Ascending aorta (tissue), 2 donors: ENCODE results near the gene HOXB3. TPM values are rescaled to one million over a fixed set of nuclear protein-coding genes. Genes with fewer than 3 reads are reported as not detected.

Source experiments
- DNase-seq, 2 donors: peaks; one replicate each; pipeline ENCODE4 v3.0.0-alpha.2; 2019; ENCODE audit warnings: low spot score in 2 of 2
- H3K27ac ChIP-seq, 2 donors: fragments of 200-600 bp; sonication (generic); one replicate each; pipeline ENCODE4 v1.5.1; 2016 to 2017; ENCODE audit warnings: mild to moderate bottlenecking in 1 of 2
- H3K27me3 ChIP-seq: fragments of 200-600 bp; sonication (generic); one replicate; pipeline ENCODE4 v1.5.1; 2017
- H3K36me3 ChIP-seq, 2 donors: fragments of 200-600 bp; sonication (generic); one replicate each; pipeline ENCODE4 v1.5.1; 2016
- H3K4me1 ChIP-seq, 2 donors: fragments of 200-600 bp; sonication (generic); one replicate each; pipeline ENCODE4 v1.5.1; 2016 to 2017; ENCODE audit warnings: mild to moderate bottlenecking in 1 of 2
- H3K4me3 ChIP-seq, 2 donors: fragments of 200-600 bp; sonication (generic); one replicate each; pipeline ENCODE4 v1.5.1; 2016 to 2017; ENCODE audit warnings: mild to moderate bottlenecking in 1 of 2
- H3K9me3 ChIP-seq, 2 donors: fragments of 200-600 bp; sonication (generic); one replicate each; pipeline ENCODE4 v1.5.1; 2016
- intact Hi-C: fragments of 100-400 bp; cut with DNase I; formaldehyde crosslinking; loops from one replicate; pipeline ENCODE4 v1.15.1; 2023
- total RNA-seq: library from RNA; depleted of rRNA; stranded (reverse); fragments of >200 nt; gene quantifications from one replicate; pipeline ENCODE4 v1.1.0, GENCODE V29; 2016
- TF ChIP-seq, protein P1 (sequence below), 3 experiments: fragments of 200-600 bp in 2 of 3; fragments of 450-650 bp in 1 of 3; sonication (generic) in 2 of 3; IDR thresholded peaks; one replicate each; pipeline ENCODE4 v1.5.1; 2016 to 2019; ENCODE audit warnings: antibody characterized with exemption in 3 of 3, mild to moderate bottlenecking in 1 of 3, moderate library complexity in 1 of 3

The HOXB3 gene
- total RNA-seq, 1 donor from 2014 or later = 19.3 TPM

DNA sequence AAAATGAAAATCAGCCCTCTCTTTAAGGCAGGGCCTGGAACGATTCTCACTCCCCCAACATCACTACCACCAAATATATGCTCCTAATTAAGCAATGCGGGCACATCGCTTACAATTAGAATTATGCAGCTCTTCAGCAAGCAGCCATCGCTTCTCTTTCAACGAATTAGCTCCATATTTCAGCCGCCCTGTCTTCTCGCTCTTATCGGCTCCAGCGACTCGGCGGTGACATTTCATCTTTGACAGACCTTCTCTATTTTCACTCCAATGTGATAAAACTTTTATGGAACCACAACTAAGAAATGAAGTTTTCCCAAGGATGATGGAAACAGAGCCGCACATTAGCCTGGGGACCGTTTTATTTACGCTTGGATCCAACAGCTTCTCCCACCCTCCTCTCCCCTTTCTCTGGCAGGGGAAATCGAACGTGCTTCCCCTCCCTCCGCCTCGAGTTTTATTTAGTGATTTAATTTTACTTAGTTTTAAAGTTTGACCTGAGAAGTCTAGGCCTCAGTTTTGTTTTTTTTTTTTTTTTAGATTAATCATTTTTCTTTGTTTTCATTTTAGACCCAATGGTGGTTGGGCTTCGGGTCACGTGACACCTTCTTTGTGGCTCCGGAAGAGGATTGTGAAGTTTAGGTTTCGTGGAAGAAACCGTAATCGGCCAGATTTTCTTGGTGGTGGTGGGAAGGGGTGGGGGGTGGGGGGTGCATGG, 42.1 kb downstream of the HOXB3 start:
- peak overlapping the region; percentile 93 to 97 for H3K27ac ChIP-seq
- TF ChIP-seq, protein P1, sequence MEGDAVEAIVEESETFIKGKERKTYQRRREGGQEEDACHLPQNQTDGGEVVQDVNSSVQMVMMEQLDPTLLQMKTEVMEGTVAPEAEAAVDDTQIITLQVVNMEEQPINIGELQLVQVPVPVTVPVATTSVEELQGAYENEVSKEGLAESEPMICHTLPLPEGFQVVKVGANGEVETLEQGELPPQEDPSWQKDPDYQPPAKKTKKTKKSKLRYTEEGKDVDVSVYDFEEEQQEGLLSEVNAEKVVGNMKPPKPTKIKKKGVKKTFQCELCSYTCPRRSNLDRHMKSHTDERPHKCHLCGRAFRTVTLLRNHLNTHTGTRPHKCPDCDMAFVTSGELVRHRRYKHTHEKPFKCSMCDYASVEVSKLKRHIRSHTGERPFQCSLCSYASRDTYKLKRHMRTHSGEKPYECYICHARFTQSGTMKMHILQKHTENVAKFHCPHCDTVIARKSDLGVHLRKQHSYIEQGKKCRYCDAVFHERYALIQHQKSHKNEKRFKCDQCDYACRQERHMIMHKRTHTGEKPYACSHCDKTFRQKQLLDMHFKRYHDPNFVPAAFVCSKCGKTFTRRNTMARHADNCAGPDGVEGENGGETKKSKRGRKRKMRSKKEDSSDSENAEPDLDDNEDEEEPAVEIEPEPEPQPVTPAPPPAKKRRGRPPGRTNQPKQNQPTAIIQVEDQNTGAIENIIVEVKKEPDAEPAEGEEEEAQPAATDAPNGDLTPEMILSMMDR (IDR thresholded peaks at IDR 0.05) = no peak
- H3K4me3 ChIP-seq = peak overlapping the region; percentile 11 to 58
- intact Hi-C loops = no loop called here
- H3K36me3 ChIP-seq = peaks cover 19 to 29% of the 10 kb centered on the region in 2 donors
- no peaks in the 10 kb centered on the region for H3K9me3 ChIP-seq
- no peaks in the 10 kb centered on the region for H3K27me3 ChIP-seq
- DNase-seq = no peak
- H3K4me1 ChIP-seq = peaks cover 6 to 53% of the 10 kb centered on the region in 2 donors

DNA sequence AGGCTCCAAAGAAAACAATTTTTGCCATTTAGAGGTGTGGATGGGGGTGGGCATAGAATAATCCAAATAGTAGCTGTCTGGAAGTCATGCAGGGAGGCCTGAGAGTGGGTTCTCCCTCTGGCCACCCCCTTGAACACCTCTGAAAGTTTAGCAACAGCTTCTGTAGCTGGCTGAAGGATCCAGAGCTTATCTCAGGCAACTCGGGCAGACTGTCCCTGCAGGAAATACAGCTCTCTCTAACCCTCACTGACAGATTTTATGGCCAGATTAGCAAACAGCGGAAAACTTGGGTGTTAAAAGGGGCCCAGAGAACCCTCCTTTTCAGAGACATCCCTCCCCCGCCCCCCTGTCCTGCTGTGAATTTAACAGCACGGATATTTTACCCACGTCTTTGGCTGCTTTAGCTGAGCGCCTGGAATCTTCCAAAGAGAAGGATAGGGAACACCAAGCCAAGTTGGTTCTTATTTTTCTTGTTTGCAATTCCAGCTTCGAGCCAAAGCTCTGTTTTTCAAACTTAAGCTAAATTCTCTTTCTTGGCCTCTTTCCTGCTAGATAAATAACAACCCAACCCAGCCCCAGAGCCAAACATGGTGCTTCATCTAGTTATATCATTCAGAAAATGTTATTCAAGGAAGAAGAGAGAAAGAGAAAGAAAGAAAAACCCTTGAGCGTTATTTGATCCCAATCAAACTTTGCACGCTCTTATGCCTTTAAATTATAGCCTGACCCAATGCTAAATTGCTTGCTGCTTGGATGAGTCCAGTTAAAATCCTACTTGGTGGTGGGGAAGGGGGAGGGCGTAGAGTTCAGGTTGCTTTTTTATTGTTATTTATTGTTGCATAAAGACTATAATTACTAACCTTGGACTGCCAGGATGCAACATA, 42.9 kb downstream of the HOXB3 start:
- no peak for DNase-seq
- no peaks in the 10 kb centered on the region for H3K27me3 ChIP-seq
- H3K36me3 ChIP-seq = peaks cover 18 to 32% of the 10 kb centered on the region in 2 donors
- peak overlapping the region; percentile 11 to 58 for H3K4me3 ChIP-seq
- peaks cover 6 to 46% of the 10 kb centered on the region in 2 donors for H3K4me1 ChIP-seq
- TF ChIP-seq, protein P1 (IDR thresholded peaks at IDR 0.05) = no peak
- intact Hi-C loops = no loop called here
- peak overlapping the region; percentile 93 to 97 for H3K27ac ChIP-seq
- H3K9me3 ChIP-seq = no peaks in the 10 kb centered on the region

DNA sequence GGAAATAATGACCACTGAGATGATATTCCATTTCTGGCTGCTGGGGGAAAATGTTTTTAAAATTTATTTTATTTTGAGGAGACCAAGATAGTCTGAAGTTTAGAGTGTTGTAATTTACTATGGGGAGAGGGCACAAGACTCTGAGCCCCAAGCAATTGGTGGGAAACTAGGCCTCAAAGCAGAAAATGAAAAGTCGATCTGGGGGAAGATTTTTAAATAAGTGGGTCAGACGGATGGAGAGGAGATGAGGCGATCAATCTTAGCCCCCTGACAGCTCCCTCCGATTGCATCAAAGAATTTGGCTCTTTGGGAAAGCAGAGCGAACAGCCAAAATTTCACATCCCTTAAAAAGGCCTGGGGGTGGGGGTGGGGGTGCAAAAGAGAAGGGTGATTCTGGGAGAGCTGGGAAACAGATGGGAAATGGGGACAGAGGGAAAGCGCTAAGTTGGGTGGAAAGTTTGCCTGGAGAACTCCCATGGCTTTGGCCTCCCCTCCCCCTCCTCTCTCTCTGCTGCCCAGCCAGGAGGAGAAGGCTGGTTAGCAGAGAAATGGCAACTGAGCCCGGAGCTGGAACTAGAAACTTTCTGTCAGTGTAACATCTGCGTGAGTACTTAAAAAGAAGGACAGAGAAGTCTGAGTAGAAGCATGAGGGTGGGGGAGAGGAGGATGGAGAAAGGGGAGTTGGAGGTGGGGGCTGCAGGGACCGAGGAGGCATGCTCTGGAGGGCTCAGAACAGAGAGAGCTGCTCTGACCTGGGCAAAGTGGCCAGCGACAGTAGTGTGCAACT, 43.7 kb downstream of the HOXB3 start:
- Histone ChIP-seq H3K9me3 (no peaks in the 10 kb centered on the region), H3K4me1 (peaks cover 6 to 41% of the 10 kb centered on the region in 2 donors), H3K36me3 (peaks cover 10 to 24% of the 10 kb centered on the region in 2 donors), H3K4me3 (peak overlapping the region; percentile 11 to 58), H3K27ac (peak overlapping the region; percentile 93 to 97), H3K27me3 (no peaks in the 10 kb centered on the region)
- TF ChIP-seq, protein P1 (IDR thresholded peaks at IDR 0.05) = no peak
- no peak for DNase-seq
- intact Hi-C loops = no loop called here

DNA sequence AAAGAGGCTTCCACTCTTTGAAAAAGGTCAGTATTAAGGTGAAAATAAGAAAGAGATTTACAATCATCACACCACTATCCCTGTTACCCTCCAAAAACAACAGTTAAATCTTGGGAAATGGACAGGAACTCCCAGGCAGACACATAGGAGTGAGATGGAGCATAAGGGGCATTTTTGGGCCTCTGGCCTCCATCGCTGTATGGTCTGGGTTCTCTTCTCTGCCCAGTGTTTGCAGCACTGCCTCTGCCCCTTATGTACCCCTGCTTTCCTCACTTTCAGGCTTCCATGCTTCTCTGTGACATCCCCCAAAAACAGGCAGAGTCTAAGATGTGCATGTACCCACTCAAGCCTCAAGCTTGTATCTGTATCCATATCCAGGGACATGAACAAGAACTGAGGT, 44.5 kb downstream of the HOXB3 start:
- DNase-seq = no peak
- H3K27me3 ChIP-seq = no peaks in the 10 kb centered on the region
- intact Hi-C loops = no loop called here
- no peaks in the 10 kb centered on the region for H3K9me3 ChIP-seq
- TF ChIP-seq, protein P1 (IDR thresholded peaks at IDR 0.05) = no peak
- peaks cover 6 to 48% of the 10 kb centered on the region in 2 donors for H3K4me1 ChIP-seq
- peak overlapping the region; percentile 76 to 83 for H3K4me3 ChIP-seq
- H3K27ac ChIP-seq = peak overlapping the region; percentile 93 to 97
- H3K36me3 ChIP-seq = peaks cover 7 to 19% of the 10 kb centered on the region in 2 donors

DNA sequence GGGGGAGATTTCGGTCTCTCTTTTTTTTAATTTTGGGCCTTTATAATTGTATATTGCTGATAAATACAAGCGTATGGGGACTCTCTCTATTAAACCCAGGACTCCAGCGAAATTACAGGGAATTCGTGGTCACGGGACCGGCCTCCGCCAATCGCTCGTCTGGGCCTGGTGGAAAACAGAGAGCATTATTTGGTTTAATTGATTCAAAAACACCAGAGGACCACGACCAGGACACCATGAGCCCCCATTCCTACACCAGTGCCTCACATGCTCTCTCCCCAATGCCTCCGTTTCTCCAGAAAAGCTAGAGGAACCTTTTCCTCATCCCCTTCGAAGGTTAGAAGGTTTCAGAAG, 45.0 kb downstream of the HOXB3 start, which contains the start of gene HOXB2:
Gene HOXB2 (minus strand): TSS at position 88 of the 354 bp plus-strand sequence. CDS start 198 bp downstream, outside the sequence.
- peaks cover 1 to 13% of the 10 kb centered on the region in 2 donors for H3K36me3 ChIP-seq
- intact Hi-C loops = no loop called here
- H3K27ac ChIP-seq = peak within 1 kb of the TSS; percentile 93 to 97
- H3K9me3 ChIP-seq = no peaks in the 10 kb centered on the region
- H3K4me3 ChIP-seq = peak within 1 kb of the TSS; percentile 76 to 83
- H3K4me1 ChIP-seq = peaks cover 6 to 47% of the 10 kb centered on the region in 2 donors
- DNase-seq = no peak
- no peaks in the 10 kb centered on the region for H3K27me3 ChIP-seq
- TF ChIP-seq, protein P1 (IDR thresholded peaks at IDR 0.05) = no peak
